PC-9 (cell line): ENCODE data around the gene LZTS2.

Experiments
- CTCF ChIP-seq: fragments of 200-600 bp; sonication (generic); conservative IDR thresholded peaks from 2 replicates; pipeline ENCODE4 v1.6.1; 2017; ENCODE audit warnings: mixed run types, antibody characterized with exemption, mild to moderate bottlenecking, moderate library complexity
- EZH2 ChIP-seq: fragments of 200-600 bp; sonication (generic); IDR thresholded peaks from 2 replicates; pipeline ENCODE4 v1.8.0; 2017; ENCODE audit warnings: antibody characterized with exemption, low read depth

DNA sequence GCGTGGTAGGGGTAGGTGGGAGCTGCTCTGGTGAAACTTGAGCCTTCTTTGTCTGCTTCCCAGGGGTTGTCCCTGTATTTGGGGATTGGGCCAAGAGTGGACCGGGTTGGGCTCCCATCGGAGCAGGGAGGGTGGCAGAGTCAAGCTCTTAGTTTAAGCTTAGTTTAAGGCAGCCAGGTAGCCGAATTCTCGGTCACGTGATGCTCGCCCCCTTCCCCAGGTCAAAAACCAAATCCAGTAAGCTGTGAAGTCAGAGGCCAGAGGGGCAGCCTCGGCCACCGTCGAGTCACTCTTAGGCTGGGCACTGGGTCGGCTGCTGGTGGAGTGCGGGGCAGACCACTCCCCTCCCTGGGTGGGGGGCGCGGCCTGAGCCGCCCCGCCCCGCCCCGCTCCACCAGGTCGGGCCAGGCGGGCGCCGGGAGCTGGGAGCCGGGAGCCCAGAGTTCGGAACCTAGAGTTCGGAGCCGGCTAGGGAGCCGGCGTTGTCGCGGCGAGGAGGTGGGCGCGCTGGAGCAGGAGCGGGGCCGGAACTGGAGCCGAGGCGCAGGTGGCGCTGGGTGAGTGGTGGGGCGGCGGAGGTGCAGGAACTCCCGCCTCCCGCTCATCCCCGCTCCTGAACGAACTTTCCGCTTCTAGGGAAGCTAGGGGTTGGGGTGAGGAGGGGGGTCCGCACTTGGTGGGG, 2.8 kb upstream of the LZTS2 start:
- no peak for TF ChIP-seq CTCF
- TF ChIP-seq EZH2 = no peak
